K562 (cell line): Measurements from ENCODE around the gene KIF3A. TPM values are rescaled to one million over a fixed set of nuclear protein-coding genes. Genes with fewer than 3 reads are reported as not detected.

Experiments used
- ATAC-seq: fragments of 200-7000 bp; cut with Tn5 transposase; 3 replicates; pipeline ENCODE4 v1.9.1; 2020; ENCODE audit warnings: moderate library complexity
- BruUV-seq: library from RNA; stranded (reverse); fragments of 400-500 nt; replicated peaks from 2 replicates; lab custom pipeline; 2021; lab: Mats Ljungman, UMichigan
- CTCF ChIA-PET: fragments of 300-600 bp; formaldehyde crosslinking; extraction: SDS; loops from one replicate; lab custom pipeline; 2021; ENCODE audit warnings: low intra/inter-chr PET ratio; lab: Yijun Ruan, JAX
- POLR2A ChIA-PET: fragments of 300-600, 350-650 bp; sonication (Branson Sonifier 250); formaldehyde crosslinking; extraction: SDS; loops from one replicate; lab custom pipeline; 2021; ENCODE audit warnings: antibody characterized with exemption, inconsistent platforms; lab: Yijun Ruan, JAX
- DNase-seq, 4 experiments: peaks; one replicate each; pipeline versions ENCODE4 v3.0.0 to v3.0.0-alpha.2; 2011 to 2018; ENCODE audit warnings: low spot score in 3 of 4, mixed read lengths in 3 of 4; ENCODE audit errors: extremely low read depth in 1 of 4
- FAIRE-seq: peaks from 2 replicates; lab custom pipeline; 2011; peaks lifted over from hg19 to GRCh38; lab: Jason Lieb, UNC
- H2AFZ ChIP-seq: 2 replicates; pipeline ENCODE4 v1.6.0; 2011; ENCODE audit warnings: low read depth, low read length, control low read depth, inconsistent platforms
- H3K27ac ChIP-seq: fragments of 200-600 bp; 3 replicates; pipeline ENCODE4 v1.8.0; 2011; ENCODE audit warnings: low read depth, mild to moderate bottlenecking, control low read depth, inconsistent platforms, low read length, moderate library complexity, mixed read lengths; ENCODE audit errors: extremely low read depth
- H3K27me3 ChIP-seq, 2 experiments: fragments of 300-600 bp in 1 of 2; 2 replicates in 1 of 2; 3 replicates in 1 of 2; pipeline versions ENCODE4 v1.6.0 to v1.8.0; 2011; ENCODE audit warnings: inconsistent platforms in 2 of 2, low read length in 2 of 2, mild to moderate bottlenecking in 1 of 2, mixed read lengths in 1 of 2, moderate library complexity in 1 of 2; ENCODE audit not compliant: control insufficient read depth in 2 of 2, insufficient read depth in 2 of 2
- H3K36me3 ChIP-seq: fragments of 300-600 bp; 3 replicates; pipeline ENCODE4 v1.8.0; 2011; ENCODE audit warnings: mild to moderate bottlenecking, low read length, inconsistent platforms; ENCODE audit not compliant: control insufficient read depth, insufficient read depth
- H3K4me1 ChIP-seq, 2 experiments: fragments of 200-600 bp in 1 of 2; replicated peaks in 1 of 2; 2 replicates in 1 of 2; 3 replicates in 1 of 2; pipeline versions ENCODE4 v1.5.1 to v1.8.0; 2011; ENCODE audit warnings: inconsistent platforms in 2 of 2, low read length in 2 of 2, mild to moderate bottlenecking in 1 of 2, mixed read lengths in 1 of 2, moderate library complexity in 1 of 2; ENCODE audit not compliant: control insufficient read depth in 2 of 2, insufficient read depth in 2 of 2
- H3K4me2 ChIP-seq: 2 replicates; pipeline ENCODE4 v1.6.1; 2011; ENCODE audit warnings: low read length, control low read depth, inconsistent platforms, mixed read lengths; ENCODE audit not compliant: insufficient read depth
- H3K4me3 ChIP-seq: fragments of 200-600 bp; sonication (generic), shearing (Covaris generic); 2 replicates; pipeline ENCODE4 v1.5.1; 2016; ENCODE audit warnings: control low read depth, inconsistent platforms
- H3K79me2 ChIP-seq: fragments of 200-600 bp; 3 replicates; pipeline ENCODE4 v1.8.0; 2011; ENCODE audit warnings: low read length, inconsistent platforms; ENCODE audit not compliant: control insufficient read depth, insufficient read depth
- H3K9ac ChIP-seq, 2 experiments: 2 replicates each; pipeline versions ENCODE4 v1.6.0 to v1.6.1; 2011; ENCODE audit warnings: low read depth in 2 of 2, low read length in 2 of 2, control low read depth in 1 of 2, inconsistent platforms in 1 of 2, mild to moderate bottlenecking in 1 of 2, mixed read lengths in 1 of 2; ENCODE audit not compliant: insufficient read depth in 1 of 2
- H3K9me1 ChIP-seq: one replicate; pipeline ENCODE4 v1.6.0; 2011; ENCODE audit warnings: inconsistent platforms, mild to moderate bottlenecking, low read length, moderate library complexity; ENCODE audit not compliant: control insufficient read depth, insufficient read depth
- H3K9me3 ChIP-seq: replicated peaks from 2 replicates; pipeline ENCODE4 v1.5.1; 2011; ENCODE audit warnings: low read depth, low read length, inconsistent platforms; ENCODE audit not compliant: control insufficient read depth, insufficient read depth
- H4K20me1 ChIP-seq: replicated peaks from 2 replicates; pipeline ENCODE4 v1.6.1; 2011; ENCODE audit warnings: low read length, inconsistent platforms, mixed read lengths; ENCODE audit not compliant: control insufficient read depth, insufficient read depth
- MGA ChIP-seq: fragments of 450-650 bp; IDR thresholded peaks from 2 replicates; pipeline ENCODE4 v1.6.1; 2016; ENCODE audit warnings: mild to moderate bottlenecking, moderate library complexity
- SOX6 ChIP-seq: fragments of 450-650 bp; IDR thresholded peaks from 2 replicates; pipeline ENCODE4 v1.6.1; 2014; ENCODE audit warnings: mild to moderate bottlenecking
- WGBS: fragments of 100-300 bp; shearing (Covaris generic); methylation state at CpG from one replicate; pipeline ENCODE4 v1.1.6; 2016; ENCODE audit warnings: low coverage, mixed read lengths; ENCODE audit not compliant: insufficient coverage; ENCODE audit errors: missing lambda C conversion rate; 5-methylcytosine and 5-hydroxymethylcytosine counted together
- in situ Hi-C: fragments of 300-500 bp; cut with MboI; formaldehyde crosslinking; loops from 4 replicates; pipeline ENCODE4 v1.15.0; 2018; ENCODE audit warnings: inconsistent platforms, mixed read lengths
- intact Hi-C: fragments of 100-400 bp; cut with micrococcal nuclease; formaldehyde crosslinking; loops from 2 replicates; pipeline ENCODE4 v1.14.2; 2022
- polyA plus RNA-seq, 8 experiments: library from polyadenylated mRNA; depleted of rRNA in 4 of 8; stranded (reverse) in 5 of 8; unstranded in 3 of 8; fragments of >200 nt; fragmentation: Nextera tagmentation in 2 of 8; fragmentation: Illumina TruSeq in 1 of 8; extraction: Ambion mirVana in 2 of 8; extraction: Trizol in 1 of 8; gene quantifications; 2 replicates each; pipeline versions ENCODE4 v1.2.1 to v1.2.3, GENCODE V29; 2011 to 2014; ENCODE audit warnings: inconsistent platforms in 1 of 8, missing spikeins in 1 of 8
- total RNA-seq, 7 experiments: library from RNA; depleted of rRNA in 6 of 7; stranded (reverse); fragments of >200 nt in 6 of 7; fragmentation: Illumina TruSeq in 2 of 7; extraction: Trizol in 2 of 7; gene quantifications; 2 replicates each; pipeline versions ENCODE4 v1.2.1 to v1.2.3, GENCODE V29; 2011 to 2021; ENCODE audit warnings: low replicate concordance in 1 of 7

Gene KIF3A
- total and polyA plus RNA-seq, 9 of the 15 experiments (the other 6 are each of a cell fraction or from before 2014, with no cell fraction given), result 1.5 to 7.8 (median 6.0) TPM

GRCh38 chr5:132746954-132747615 lies 9.7 kb upstream of the KIF3A start, which contains the start of gene CCNI2:
CCNI2 (plus strand) TSS chr5:132747426; CDS start chr5:132747496, 70 bp downstream.
- H3K27me3 ChIP-seq, result no peaks in the 10 kb centered on the region
- WGBS, result 90% methylated on average over 31 of the region's 59 CpGs
- H4K20me1 ChIP-seq, result no peaks in the 10 kb centered on the region; the same call in 1 of the 2 replicates
- no peak within 1 kb of the TSS for H3K4me2 ChIP-seq
- no peak within 1 kb of the TSS for H3K9ac ChIP-seq
- in situ Hi-C loops, result no loop called here
- FAIRE-seq, result no peak
- DNase-seq, result no peak
- ChIA-PET POLR2A (interaction anchor here (0.9 kb wide), 1 partner anchor 8 kb away, joined by 3 read pairs; no protein-coding TSS in a partner anchor), CTCF (no interaction called here)
- no peaks in the 10 kb centered on the region for H3K36me3 ChIP-seq
- intact Hi-C loops, result no loop called here
- no peak for ATAC-seq
- BruUV-seq, result no TSS peak
- H2AFZ ChIP-seq, result no peak within 1 kb of the TSS
- no peaks in the 10 kb centered on the region for H3K79me2 ChIP-seq
- H3K4me3 ChIP-seq, result no peak within 1 kb of the TSS
- H3K9me1 ChIP-seq, result no peaks in the 10 kb centered on the region
- H3K4me1 ChIP-seq, result peaks cover 0 to 4% of the 10 kb centered on the region in 2 experiments; a peak in 1 of 5 replicates
- no peaks in the 10 kb centered on the region for H3K9me3 ChIP-seq
- H3K27ac ChIP-seq, result no peak within 1 kb of the TSS
- TF ChIP-seq SOX6 (no peak), MGA (no peak)
